HEK293 (cell line): ENCODE results near the gene NEK9.

Experiments
- CTCF ChIP-seq: fragments of 450-650 bp; formaldehyde crosslinking; IDR thresholded peaks from 2 replicates; pipeline ENCODE4 v1.5.1; 2016; ENCODE audit warnings: missing biosample characterization, missing genetic modification characterization
- ELK4 ChIP-seq: IDR thresholded peaks from 2 replicates; pipeline ENCODE4 v1.6.1; 2011; ENCODE audit warnings: mild to moderate bottlenecking, low read depth, low read length, borderline replicate concordance
- GLIS2 ChIP-seq: fragments of 450-650 bp; formaldehyde crosslinking; IDR thresholded peaks from 2 replicates; pipeline ENCODE4 v1.5.1; 2016; ENCODE audit warnings: missing biosample characterization, missing genetic modification characterization
- ZNF146 ChIP-seq: fragments of 450-650 bp; formaldehyde crosslinking; IDR thresholded peaks from 2 replicates; pipeline ENCODE4 v1.5.1; 2016; ENCODE audit warnings: missing biosample characterization, missing genetic modification characterization
- ZNF184 ChIP-seq: fragments of 450-650 bp; IDR thresholded peaks from 2 replicates; pipeline ENCODE4 v1.5.1; 2018; ENCODE audit warnings: missing biosample characterization, mild to moderate bottlenecking, missing genetic modification characterization

- TF ChIP-seq GLIS2 (tag by site-specific recombination): no peak
- no peak for TF ChIP-seq ZNF146 (tag by site-specific recombination)
- no peak for TF ChIP-seq ELK4
- no peak for TF ChIP-seq CTCF (tag by site-specific recombination)
- no peak for TF ChIP-seq ZNF184
Measured at GRCh38 chr14:75077794-75078193, 49.1 kb downstream of the NEK9 start.
